ENCODE data around the gene HOXD10.

Gene HOXD10

DNA sequence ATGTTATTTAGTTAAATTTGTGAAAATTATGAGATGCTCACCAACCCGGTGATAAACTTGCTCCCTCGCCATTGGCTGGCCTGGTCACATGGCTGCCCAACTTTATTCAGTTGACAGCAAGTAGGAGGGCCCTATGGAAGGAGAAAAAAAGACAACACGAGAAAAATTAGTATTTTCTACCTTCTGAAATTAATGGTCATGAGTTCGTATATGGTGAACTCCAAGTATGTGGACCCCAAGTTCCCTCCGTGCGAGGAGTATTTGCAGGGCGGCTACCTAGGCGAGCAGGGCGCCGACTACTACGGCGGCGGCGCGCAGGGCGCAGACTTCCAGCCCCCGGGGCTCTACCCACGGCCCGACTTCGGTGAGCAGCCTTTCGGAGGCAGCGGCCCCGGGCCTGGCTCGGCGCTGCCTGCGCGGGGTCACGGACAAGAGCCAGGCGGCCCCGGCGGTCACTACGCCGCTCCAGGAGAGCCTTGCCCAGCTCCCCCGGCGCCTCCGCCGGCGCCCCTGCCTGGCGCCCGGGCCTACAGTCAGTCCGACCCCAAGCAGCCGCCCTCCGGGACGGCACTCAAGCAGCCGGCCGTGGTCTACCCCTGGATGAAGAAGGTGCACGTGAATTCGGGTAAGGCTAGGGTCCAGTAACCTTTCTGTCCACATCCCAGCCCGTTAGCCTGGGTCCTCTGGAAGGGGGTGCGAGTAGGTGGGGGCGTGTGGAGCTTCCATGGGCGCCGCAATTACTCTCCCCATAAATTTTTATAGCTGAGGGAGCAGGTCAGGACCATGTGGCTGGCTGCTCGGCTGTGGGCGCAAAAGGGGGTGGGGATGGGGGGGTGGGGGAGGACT lies 35.1 kb downstream of the HOXD10 start, which contains the start of gene HOXD4:
Gene HOXD4 (plus strand): TSS at position 109 of the 846 bp plus-strand sequence. CDS start 84 bp downstream, at position 193.
- no peak for DNase-seq (ENCODE audit: low read depth in 2 of 2)

- no peak for DNase-seq (ENCODE audit: low read depth in 2 of 2)
Observed at GRCh38 chr2:176152350-176153181, 36.0 kb downstream of the HOXD10 start.

- no peak for DNase-seq (ENCODE audit: low read depth in 2 of 2)
Observed at GRCh38 chr2:176154576-176155252, 38.1 kb downstream of the HOXD10 start.

DNA sequence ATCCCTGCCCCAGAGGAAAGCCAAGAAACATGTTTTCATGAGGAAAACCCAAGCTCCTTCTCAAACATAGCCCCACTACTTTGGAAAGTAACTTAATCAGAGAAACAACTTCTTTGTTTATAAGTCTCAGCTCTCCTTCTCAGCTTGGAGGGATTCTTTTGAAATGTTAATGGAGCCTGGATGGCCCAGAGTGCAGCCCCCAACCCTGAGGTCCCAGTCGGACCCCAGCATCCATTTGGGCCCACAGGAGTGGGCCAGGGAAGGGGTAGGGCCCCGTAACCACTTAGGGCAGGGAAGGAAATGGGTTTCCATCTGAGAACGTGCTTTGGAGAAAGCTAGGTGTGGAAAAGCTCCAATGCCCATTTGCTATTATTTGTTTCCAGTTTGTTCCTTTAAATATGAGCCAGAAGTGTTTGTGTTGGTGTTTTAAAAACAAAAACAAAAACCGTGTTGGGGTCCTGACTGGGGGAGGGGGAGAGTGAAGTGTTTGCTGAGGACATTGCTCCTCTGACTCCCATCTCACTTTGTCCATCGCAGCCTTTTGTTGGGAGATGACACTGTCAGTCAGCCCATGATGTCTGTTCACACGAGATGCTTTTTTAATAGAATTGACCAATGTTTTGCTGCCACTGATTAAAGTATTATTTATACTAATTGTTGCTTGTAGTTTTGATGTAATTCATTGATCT lies 38.9 kb downstream of the HOXD10 start:
- DNase-seq (ENCODE audit: low read depth in 2 of 2): no peak

DNA sequence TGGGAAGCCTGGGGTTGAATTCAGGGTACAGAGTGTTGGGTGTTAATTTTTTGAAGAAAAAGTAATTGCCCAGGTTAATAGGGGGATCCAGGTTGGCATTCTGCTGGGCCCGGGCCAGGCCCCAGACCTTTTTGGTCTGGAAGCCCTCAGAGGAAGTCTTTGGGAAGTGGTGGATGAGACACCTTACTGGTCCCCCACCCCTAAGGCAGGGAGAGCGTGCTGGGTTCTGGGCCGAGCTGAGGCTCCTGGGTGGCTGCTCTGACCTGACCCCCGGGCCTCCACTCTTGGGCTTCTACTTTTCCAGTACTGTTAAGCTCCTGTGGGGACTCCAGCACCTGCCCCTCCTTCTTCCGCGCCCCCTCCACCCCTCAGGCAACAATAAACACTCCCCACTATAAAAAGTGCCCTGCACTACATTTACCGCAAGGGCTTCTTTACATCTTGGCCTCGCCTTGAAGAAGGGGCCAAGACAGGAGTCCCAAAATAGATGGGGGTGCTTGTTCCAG lies 39.8 kb downstream of the HOXD10 start:
- DNase-seq (ENCODE audit: low read depth in 2 of 2): no peak

DNA sequence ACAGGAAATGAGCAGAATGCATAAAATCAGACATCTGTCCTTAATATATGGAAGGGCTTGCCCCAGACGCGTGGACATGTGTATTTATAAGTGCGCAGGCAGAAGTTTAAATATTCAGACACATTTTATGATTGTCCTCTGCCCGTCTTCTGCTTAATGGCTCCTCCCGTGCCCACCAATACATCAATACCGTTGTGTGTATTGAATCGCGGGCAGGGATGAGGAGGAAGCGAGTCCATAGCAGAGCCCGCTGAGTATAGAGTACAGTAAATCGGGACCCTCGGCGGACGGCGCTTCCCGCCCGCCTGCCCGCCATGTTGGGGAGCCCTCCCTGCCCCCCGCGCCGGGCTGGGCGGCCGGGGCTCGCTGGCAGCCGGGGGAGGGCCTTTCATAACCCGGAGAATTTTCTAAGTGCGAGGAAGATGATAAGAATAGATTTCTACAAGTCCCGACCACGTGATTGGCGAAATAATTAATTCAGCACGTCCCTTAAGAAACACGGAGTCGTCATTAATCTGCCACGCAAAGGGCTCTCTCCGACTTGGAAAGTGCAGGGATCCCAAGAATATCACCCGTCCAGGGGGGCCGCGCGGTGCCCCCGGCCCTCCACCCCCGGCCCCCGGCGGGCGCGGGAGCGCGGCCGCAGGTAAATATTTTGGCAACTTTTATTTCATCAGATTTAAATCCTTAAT lies 40.4 kb downstream of the HOXD10 start, which contains the start of gene HOXD3:
Gene HOXD3 (plus strand): TSS at position 501 of the 692 bp plus-strand sequence. CDS start 11,808 bp downstream, outside the sequence.
- DNase-seq (ENCODE audit: low read depth in 2 of 2): no peak

DNA sequence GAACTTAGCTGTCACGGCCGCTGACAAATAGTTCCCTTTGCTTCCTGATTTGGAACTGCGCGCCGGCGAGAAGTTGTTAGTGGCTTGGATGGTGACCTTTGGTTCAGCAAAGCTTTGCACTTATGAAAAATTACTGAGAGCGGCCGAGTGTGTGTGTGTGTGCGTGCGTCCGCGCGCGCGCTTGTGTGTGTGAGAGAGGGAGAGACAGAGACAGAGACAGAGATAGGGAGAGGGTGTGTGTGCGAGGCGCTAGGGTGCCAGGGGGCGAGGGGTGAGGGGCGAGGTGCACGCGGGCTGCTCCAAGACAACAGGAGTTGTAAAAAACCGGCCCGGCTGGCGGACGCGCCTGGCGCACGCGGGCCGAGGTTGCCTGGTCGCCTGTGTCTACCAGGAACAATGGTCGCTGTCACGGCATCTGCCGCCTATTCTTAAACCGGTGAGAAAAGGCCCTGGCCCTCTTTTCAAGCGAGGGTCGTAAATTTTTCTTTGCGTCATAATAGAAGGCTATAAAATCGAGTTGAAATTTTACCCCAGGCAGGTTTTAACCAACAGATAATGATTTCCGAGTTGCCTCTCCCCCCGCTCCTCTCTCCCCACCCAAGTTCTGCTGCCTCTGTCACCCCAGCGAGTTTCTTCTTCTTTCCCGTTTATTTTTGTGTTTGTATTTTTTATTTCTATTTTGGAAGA lies 41.1 kb downstream of the HOXD10 start:
- no peak for DNase-seq (ENCODE audit: low read depth in 2 of 2)

DNA sequence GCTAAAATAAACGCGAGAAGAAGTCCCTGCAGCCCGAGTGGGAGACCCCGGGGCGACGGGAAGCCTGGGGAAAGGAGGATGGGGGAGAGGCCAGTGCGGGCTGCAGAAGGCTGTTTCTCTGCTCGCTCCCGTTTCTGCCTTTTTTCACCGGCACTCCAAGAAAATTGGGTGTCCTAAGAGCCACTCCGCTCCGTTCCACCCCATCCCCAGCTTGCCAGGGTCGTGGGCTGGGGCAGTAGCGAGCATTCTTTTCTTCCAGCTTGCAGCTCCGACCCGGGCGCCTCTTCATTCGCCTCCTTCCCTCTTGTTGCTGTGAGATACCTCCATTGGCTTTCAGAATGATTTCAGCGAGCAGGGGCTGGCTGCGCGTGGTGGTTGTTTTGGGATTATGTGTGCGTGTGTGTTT lies 41.6 kb downstream of the HOXD10 start:
- no peak for DNase-seq (ENCODE audit: low read depth in 2 of 2)

DNA sequence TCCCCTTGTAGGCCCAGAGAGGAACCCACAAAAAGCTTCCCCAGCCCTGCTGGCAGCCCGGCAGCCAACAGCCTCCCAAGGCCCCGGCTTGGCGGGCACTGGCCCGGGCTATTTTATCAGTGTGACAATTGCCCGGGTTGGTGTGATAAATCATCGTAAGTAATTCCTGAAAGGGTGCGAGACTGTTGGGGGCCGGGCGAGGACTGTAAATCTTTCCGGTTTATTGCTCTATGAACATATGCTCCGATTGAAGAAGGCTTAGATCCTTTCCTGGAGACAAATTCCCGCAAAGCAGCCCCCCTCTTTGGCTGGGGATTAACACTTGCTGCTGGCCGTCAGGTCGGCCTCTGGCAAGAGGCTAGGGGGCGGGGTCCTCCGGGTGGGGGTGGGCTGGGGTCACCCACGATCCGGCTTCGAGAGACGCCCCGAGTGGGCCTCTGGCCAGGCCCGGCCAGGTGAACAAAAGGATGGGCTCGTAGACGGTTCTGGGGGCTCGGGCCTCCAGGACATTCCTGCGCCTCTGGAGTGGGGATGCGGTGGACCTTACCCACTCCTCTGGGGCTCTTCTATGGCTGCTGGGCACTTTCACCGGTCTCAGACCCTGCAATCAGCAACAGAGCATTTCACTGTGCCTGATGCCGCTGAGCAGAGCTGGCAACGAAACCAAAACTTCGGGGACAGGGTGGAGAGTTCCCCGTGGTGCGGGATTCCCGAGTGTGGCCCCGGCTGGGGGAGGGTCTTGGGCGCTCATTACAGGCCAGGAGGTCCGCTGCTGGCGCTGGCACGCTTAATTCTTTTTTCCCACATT lies 42.5 kb downstream of the HOXD10 start:
- no peak for DNase-seq (ENCODE audit: low read depth in 2 of 2)

GRCh38 chr2:176159663-176160250 lies 43.2 kb downstream of the HOXD10 start:
- no peak for DNase-seq (ENCODE audit: low read depth in 2 of 2)

- DNase-seq (ENCODE audit: low read depth in 2 of 2): no peak
Observed at GRCh38 chr2:176160251-176160985, 43.8 kb downstream of the HOXD10 start.

GRCh38 chr2:176160986-176161824 lies 44.6 kb downstream of the HOXD10 start:
- DNase-seq (ENCODE audit: low read depth in 2 of 2): no peak

DNA sequence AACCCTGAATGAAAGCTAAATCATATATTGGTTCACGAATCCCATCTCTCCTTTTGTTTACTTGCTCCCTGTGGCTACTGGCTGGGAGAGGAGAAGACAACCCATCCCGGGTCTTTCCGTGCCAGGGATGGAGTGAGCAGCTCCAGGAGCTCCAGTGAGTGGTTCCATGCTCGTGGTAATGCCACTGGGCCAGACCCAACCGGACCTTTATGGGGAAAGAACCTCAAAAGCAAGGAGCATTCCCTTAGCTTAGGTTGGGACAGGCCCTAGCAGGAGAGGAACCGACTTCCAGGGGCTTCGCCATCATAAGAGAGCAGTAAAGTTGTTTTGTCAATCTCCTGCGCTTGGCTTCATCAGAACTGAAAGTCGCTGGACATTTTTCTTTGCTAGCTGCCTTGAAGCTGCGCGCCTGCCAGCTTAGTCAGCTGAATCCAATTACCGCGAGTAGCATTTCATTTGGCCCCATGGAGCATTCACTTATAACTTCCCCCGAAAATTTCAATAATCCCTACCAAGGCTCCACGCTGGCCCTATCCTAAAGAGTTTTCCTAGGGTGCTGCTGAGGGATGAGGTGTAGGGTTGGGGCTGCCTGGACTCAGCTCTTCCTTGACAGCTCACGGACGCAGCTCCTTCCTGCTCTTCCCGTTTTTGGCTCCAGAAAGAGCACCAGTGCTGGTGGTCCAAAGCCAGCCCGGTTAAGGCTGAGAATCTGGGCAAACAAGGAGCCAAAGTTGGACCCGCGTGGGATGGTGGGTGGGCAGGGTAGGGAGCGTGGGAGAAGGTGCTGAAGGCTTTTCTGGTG lies 45.4 kb downstream of the HOXD10 start:
- no peak for DNase-seq (ENCODE audit: low read depth in 2 of 2)

DNA sequence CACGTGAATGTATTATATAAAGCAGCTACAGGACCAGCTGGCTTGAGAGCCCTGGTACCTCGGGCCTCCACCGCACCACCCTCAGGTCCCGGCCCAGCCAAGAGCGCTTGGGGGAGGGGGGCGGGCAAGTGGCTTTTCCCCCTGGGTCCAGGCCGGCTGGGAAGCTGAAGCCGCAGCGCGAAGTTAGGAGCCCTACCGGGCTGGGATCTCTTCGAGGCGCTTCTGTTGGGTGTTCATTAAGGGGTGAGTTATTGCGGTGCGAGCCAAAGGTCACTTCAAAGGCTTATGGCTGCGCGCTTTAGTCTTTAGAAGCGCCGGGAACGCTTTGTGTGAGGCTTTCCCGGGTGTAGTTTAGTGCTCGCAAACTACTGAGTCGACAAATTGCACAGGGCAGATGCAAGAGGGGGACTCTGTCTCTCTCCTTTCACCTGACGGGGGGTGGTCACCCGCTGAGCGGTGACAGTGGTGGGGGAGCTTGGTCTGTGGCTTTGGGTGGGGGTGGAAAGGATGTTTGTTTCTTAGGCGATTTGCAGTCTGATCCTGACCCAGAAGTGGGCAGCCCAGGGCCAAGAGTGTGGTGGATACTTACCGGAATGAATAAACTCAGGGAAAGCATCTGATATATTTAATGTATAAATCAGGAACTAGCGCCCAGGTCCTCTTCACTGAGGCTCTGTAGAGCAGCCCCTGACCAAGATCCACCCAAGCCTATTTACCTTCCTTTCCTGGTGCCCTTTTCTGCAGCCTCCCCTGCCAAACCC lies 46.5 kb downstream of the HOXD10 start:
- DNase-seq (ENCODE audit: low read depth in 2 of 2): no peak

DNA sequence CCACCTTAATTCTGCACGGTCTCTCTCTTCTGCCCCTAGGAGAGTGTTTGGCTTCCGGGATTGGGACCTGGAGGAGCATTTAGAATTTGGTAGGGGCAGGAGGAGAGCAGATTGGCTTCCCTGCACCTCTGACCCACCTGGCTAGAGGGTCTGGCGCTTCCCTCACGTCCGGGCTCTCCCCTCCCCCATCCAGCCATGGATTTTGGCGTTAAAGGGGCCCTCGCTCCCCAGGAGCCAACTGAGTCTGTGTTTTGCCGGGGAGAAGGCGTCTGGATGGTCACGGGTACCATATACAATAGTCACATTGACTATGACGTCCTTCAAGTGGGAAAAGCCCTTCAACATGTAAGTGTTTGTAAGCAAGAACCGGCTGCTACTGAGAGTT lies 47.1 kb downstream of the HOXD10 start:
- DNase-seq (ENCODE audit: low read depth in 2 of 2): no peak

DNA sequence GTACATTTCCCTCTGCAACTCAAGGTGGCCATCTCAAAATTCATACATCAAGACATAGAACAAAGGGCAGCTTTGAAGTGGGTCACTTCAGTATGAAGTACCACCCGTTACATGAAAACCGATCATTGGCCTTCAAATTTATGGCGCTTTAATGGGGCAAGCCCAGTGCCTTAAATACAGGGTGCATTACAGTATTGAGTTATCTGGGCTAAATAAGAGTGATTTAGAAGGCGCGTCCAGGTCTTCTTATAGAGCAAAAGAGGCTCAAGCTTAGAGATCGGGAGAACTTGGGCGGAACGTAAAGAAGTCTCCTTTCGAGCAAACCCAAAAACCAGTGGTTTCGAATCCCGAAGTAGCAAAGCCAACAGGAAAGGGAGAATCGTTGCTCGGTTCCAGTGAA lies 47.6 kb downstream of the HOXD10 start:
- DNase-seq (ENCODE audit: low read depth in 2 of 2): no peak

All from activated CD4-positive, alpha-beta T cell treated with anti-CD3 and anti-CD28 coated beads for 24 hours (primary cell).